Upper lobe of left lung (tissue), 6 donors: ENCODE measurements around the gene ACAP3. TPM values are rescaled to one million over a fixed set of nuclear protein-coding genes. Genes with fewer than 3 reads are reported as not detected.
A peak's percentile ranks its signal among the peaks of the same experiment; 100 is the strongest.

Source experiments
- ATAC-seq, 2 donors: fragments of 200-7000 bp; cut with Tn5 transposase; one replicate each; pipeline ENCODE4 v1.9.1; 2022; ENCODE audit warnings: mild to moderate bottlenecking in 2 of 2, moderate library complexity in 2 of 2; ENCODE audit not compliant: low FRiP score in 2 of 2
- DNase-seq, 2 donors: peaks; one replicate each; pipeline ENCODE4 v3.0.0-alpha.2; 2019 to 2020
- H3K27ac ChIP-seq, 4 donors: fragments of 200-600 bp; sonication (generic); one replicate each; pipeline ENCODE4 v1.5.1; 2016 to 2019
- H3K27me3 ChIP-seq, 4 donors: fragments of 200-600 bp; sonication (generic); one replicate each; pipeline ENCODE4 v1.5.1; 2017 to 2019
- H3K36me3 ChIP-seq, 4 donors: fragments of 200-600 bp; sonication (generic); one replicate each; pipeline ENCODE4 v1.5.1; 2016 to 2019
- H3K4me1 ChIP-seq, 4 donors: fragments of 200-600 bp; sonication (generic); one replicate each; pipeline ENCODE4 v1.5.1; 2018 to 2019
- H3K4me3 ChIP-seq, 4 donors: fragments of 200-600 bp; sonication (generic); one replicate each; pipeline ENCODE4 v1.5.1; 2017 to 2019; ENCODE audit warnings: mild to moderate bottlenecking in 2 of 4, moderate library complexity in 1 of 4
- H3K9me3 ChIP-seq, 4 donors: fragments of 200-600 bp; sonication (generic); one replicate each; pipeline ENCODE4 v1.5.1; 2018 to 2019
- CTCF ChIP-seq, 6 experiments: fragments of 450-650 bp in 4 of 6; fragments of 200-600 bp in 2 of 6; sonication (generic) in 2 of 6; IDR thresholded peaks; one replicate each; pipeline ENCODE4 v1.5.1; 2016 to 2019; ENCODE audit warnings: antibody characterized with exemption in 6 of 6
- EP300 ChIP-seq, 4 donors: sonication (generic); formaldehyde crosslinking; IDR thresholded peaks; one replicate each; pipeline ENCODE4 v1.5.1; 2017; ENCODE audit warnings: antibody characterized with exemption in 4 of 4, control low read depth in 2 of 4
- POLR2A ChIP-seq, 4 donors: fragments of 450-650 bp; IDR thresholded peaks; one replicate each; pipeline ENCODE4 v1.5.1; 2016 to 2017; ENCODE audit warnings: antibody characterized with exemption in 4 of 4, mild to moderate bottlenecking in 2 of 4
- POLR2AphosphoS5 ChIP-seq, 2 donors: sonication (generic); formaldehyde crosslinking; IDR thresholded peaks; one replicate each; pipeline ENCODE4 v1.5.1; 2017; ENCODE audit warnings: antibody characterized with exemption in 2 of 2
- WGBS, 2 donors: methylation state at CpG; one replicate each; pipeline ENCODE4 v1.1.5; 2017 to 2018; 5-methylcytosine and 5-hydroxymethylcytosine counted together
- total RNA-seq, 6 donors: library from RNA; depleted of rRNA in 4 of 6; stranded (reverse); fragments of >200 nt in 4 of 6; gene quantifications; one replicate each; pipeline versions ENCODE4 v1.1.0 to v1.2.1, GENCODE V29; 2016 to 2021
- donor health status: DM: no; HTN: no; CAD: no; lungs with moderate emphysema.
- donor health status: DM: no; HTN: yes; CAD: no; lungs with severe emphysema.

The ACAP3 gene
- total RNA-seq, 6 donors from 2014 or later, result 33.5 to 166 (median 60.1) TPM

- 90% methylated on average over 2 to 16 of the region's 22 CpGs for WGBS, 2 donors
- Histone ChIP-seq H3K36me3 (peaks cover 19 to 61% (median 54%) of the 10 kb centered on the region in 4 donors), H3K4me1 (peaks cover 15 to 29% (median 22%) of the 10 kb centered on the region in 4 donors), H3K27me3 (no peaks in the 10 kb centered on the region), H3K4me3 (no peak overlapping the region), H3K27ac (no peak overlapping the region), H3K9me3 (no peaks in the 10 kb centered on the region)
- ATAC-seq (no peak), DNase-seq (peak in 1 of 2 donors; percentile 68)
- TF ChIP-seq POLR2A (IDR thresholded peaks at IDR 0.05), result no peak
- no peak for TF ChIP-seq POLR2AphosphoS5 (IDR thresholded peaks at IDR 0.05)
- TF ChIP-seq CTCF (IDR thresholded peaks at IDR 0.05), result no peak
- no peak for TF ChIP-seq EP300 (IDR thresholded peaks at IDR 0.05)
Measured at GRCh38 chr1:1311107-1312104, 3.7 kb upstream of the ACAP3 start.

DNA sequence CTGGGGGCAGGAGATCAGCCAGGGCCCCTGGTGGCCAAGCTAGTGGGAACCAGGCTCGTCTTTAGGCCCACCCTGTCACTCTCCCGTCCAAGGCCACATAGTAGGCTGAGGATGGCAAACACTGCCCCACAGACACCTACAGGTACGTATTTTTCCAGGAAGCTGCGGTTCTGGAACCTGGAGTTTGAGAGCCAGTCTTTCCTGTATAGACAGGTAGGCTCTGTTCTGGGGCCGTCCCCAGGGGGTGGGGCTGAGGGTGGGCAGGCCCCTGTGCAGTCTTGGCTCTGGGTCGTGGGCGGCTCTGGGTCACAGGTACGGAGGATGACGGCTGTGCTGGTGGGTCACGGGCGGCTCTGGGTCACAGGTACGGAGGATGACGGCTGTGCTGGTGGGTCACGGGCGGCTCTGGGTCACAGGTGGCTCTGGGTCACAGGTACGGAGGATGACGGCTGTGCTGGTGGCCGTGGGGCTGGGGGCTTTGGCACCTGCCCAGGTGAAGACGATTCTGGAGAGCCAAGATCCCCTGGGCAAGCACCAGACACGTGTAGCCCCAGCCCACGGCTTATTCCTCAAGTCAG, 2.8 kb upstream of the ACAP3 start:
- WGBS, 2 donors, result 90 to 91% methylated on average over 17 to 20 of the region's 21 CpGs
- peak in 1 of 2 donors; percentile 79 for DNase-seq
- ATAC-seq, result no peak
- no peak overlapping the region for H3K4me3 ChIP-seq
- no peaks in the 10 kb centered on the region for H3K9me3 ChIP-seq
- H3K36me3 ChIP-seq, result peaks cover 19 to 54% (median 52%) of the 10 kb centered on the region in 4 donors
- TF ChIP-seq CTCF (IDR thresholded peaks at IDR 0.05), result no peak
- no peak for TF ChIP-seq EP300 (IDR thresholded peaks at IDR 0.05)
- TF ChIP-seq POLR2A (IDR thresholded peaks at IDR 0.05), result no peak
- TF ChIP-seq POLR2AphosphoS5 (IDR thresholded peaks at IDR 0.05), result no peak
- H3K27me3 ChIP-seq, result no peaks in the 10 kb centered on the region
- peak overlapping the region in 1 of 4 donors; percentile 4 for H3K27ac ChIP-seq
- peaks cover 23 to 37% (median 30%) of the 10 kb centered on the region in 4 donors for H3K4me1 ChIP-seq

DNA sequence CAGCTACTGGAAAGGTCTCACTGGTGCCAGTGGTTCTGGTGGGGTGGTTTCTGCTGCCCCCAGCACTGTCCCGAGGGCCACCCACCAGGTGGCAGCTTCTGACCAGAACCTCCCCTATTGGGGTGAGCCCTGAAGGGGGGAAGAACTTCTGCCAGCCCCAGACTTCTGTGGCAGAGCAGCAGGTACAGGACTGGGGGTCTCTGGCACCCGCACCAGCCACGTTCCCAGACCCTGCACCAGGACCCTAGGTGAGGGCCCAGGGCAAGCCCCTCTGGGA, 2.3 kb upstream of the ACAP3 start:
- H3K4me3 ChIP-seq, result no peak overlapping the region
- no peaks in the 10 kb centered on the region for H3K27me3 ChIP-seq
- peaks cover 19 to 50% (median 49%) of the 10 kb centered on the region in 4 donors for H3K36me3 ChIP-seq
- ATAC-seq (no peak), DNase-seq (peak in 1 of 2 donors; percentile 48)
- peaks cover 28 to 42% (median 35%) of the 10 kb centered on the region in 4 donors for H3K4me1 ChIP-seq
- H3K9me3 ChIP-seq, result no peaks in the 10 kb centered on the region
- TF ChIP-seq CTCF (IDR thresholded peaks at IDR 0.05) (no peak), POLR2AphosphoS5 (IDR thresholded peaks at IDR 0.05) (no peak), EP300 (IDR thresholded peaks at IDR 0.05) (no peak)
- 80% methylated on average over 3 of the region's 3 CpGs; no CpG with 5 or more reads in 1 of the 2 donors for WGBS, 2 donors
- peak overlapping the region in 3 of 4 donors; percentile 4 to 94 (median 90) for H3K27ac ChIP-seq

DNA sequence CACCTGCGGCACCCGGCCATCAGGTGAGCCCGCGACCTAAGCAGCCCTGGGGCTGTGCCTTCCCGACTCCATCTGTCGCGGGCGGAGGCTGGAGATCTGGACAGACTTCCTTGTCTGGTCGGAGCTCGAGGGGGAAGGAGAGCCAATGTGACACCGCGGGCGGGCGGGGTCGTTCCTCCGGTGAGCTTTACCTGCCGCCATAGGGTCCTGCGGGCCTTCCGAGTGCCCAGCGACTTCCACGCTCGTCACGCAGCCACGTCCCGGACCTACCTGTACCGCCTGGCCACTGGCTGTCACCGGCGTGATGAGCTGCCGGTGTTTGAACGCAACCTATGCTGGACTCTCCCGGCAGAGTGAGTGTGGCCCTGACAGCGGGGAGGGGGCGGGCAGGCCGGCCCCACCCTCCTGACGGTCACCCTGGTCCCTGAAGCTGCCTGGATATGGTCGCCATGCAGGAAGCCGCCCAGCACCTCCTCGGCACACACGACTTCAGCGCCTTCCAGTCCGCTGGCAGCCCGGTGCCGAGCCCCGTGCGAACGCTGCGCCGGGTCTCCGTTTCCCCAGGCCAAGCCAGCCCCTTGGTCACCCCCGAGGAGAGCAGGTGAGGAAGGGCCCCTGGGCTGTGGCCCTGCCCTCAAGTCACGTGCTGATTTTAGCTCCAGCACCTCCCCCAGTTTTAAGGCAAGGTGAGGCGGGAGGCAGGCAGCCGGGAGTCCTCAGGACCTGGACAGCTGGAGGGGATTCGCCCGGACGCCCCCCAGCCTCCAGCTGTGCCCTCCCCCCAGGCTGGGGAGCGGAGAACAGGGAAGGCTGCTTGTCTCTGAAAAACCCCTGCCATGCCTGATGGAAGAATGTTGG, 1.8 kb upstream of the ACAP3 start:
- no peaks in the 10 kb centered on the region for H3K27me3 ChIP-seq
- H3K9me3 ChIP-seq, result no peaks in the 10 kb centered on the region
- peak overlapping the region; percentile 70 to 98 (median 86) for H3K4me3 ChIP-seq
- DNase-seq (peak; percentile 42 to 85), ATAC-seq (no peak)
- TF ChIP-seq POLR2A (IDR thresholded peaks at IDR 0.05), result peak in 1 of 4 donors; percentile 4
- no peak for TF ChIP-seq CTCF (IDR thresholded peaks at IDR 0.05)
- TF ChIP-seq EP300 (IDR thresholded peaks at IDR 0.05), result no peak
- TF ChIP-seq POLR2AphosphoS5 (IDR thresholded peaks at IDR 0.05), result no peak
- H3K27ac ChIP-seq, result peak overlapping the region; percentile 87 to 95 (median 92)
- 41% methylated on average over 52 of the region's 57 CpGs; no CpG with 5 or more reads in 1 of the 2 donors for WGBS, 2 donors
- H3K4me1 ChIP-seq, result peaks cover 34 to 48% (median 41%) of the 10 kb centered on the region in 4 donors
- peaks cover 15 to 45% (median 43%) of the 10 kb centered on the region in 4 donors for H3K36me3 ChIP-seq
